H1 (cell line): ENCODE results near the gene KLF13. TPM values are rescaled to one million over a fixed set of nuclear protein-coding genes. Genes with fewer than 3 reads are reported as not detected.

ENCODE experiments used
- CTCF ChIA-PET: fragments of 300-600 bp; sonication (Branson Sonifier 250); formaldehyde crosslinking; loops from one replicate; lab custom pipeline; 2021; ENCODE audit not compliant: partially characterized antibody; lab: Charles Lee
- POLR2A ChIA-PET: fragments of 300-600 bp; sonication (Branson Sonifier 250); formaldehyde crosslinking; loops from one replicate; lab custom pipeline; 2021; ENCODE audit warnings: inconsistent platforms; ENCODE audit not compliant: partially characterized antibody; lab: Charles Lee
- DNase-seq, 2 experiments: peaks; one replicate each; pipeline versions ENCODE4 v3.0.0 to v3.0.0-alpha.2; 2010 to 2022; ENCODE audit warnings: low spot score in 2 of 2, low read depth in 1 of 2, mixed read lengths in 1 of 2
- FAIRE-seq: peaks from 2 replicates; lab custom pipeline; 2011; peaks lifted over from hg19 to GRCh38; lab: Jason Lieb, UNC
- H2AFZ ChIP-seq: 2 replicates; pipeline ENCODE4 v1.8.1; 2012; ENCODE audit warnings: low read length, inconsistent platforms
- H2AK5ac ChIP-seq: 2 replicates; pipeline ENCODE4 v1.6.1; 2013; ENCODE audit warnings: low read depth, low read length
- H2BK120ac ChIP-seq: replicated peaks from 2 replicates; pipeline ENCODE3; 2013; ENCODE audit warnings: low read depth, low read length, inconsistent platforms
- H2BK12ac ChIP-seq: 2 replicates; pipeline ENCODE4 v1.6.1; 2013; ENCODE audit warnings: low read depth, low read length
- H2BK15ac ChIP-seq: 2 replicates; pipeline ENCODE4 v1.6.1; 2013; ENCODE audit warnings: low read length
- H2BK20ac ChIP-seq: 2 replicates; pipeline ENCODE4 v1.6.1; 2013; ENCODE audit warnings: low read length
- H2BK5ac ChIP-seq: 2 replicates; pipeline ENCODE4 v1.6.1; 2013; ENCODE audit warnings: low read depth, low read length
- H3K14ac ChIP-seq: 2 replicates; pipeline ENCODE4 v1.6.1; 2013; ENCODE audit warnings: inconsistent platforms; ENCODE audit not compliant: insufficient read length
- H3K18ac ChIP-seq: 2 replicates; pipeline ENCODE4 v1.6.1; 2013; ENCODE audit warnings: low read length; ENCODE audit errors: extremely low read depth
- H3K23ac ChIP-seq: 2 replicates; pipeline ENCODE4 v1.6.1; 2013; ENCODE audit warnings: inconsistent platforms; ENCODE audit not compliant: insufficient read length
- H3K23me2 ChIP-seq: 2 replicates; pipeline ENCODE4 v1.6.1; 2013; ENCODE audit warnings: low read depth, low read length
- H3K27ac ChIP-seq: 2 replicates; pipeline ENCODE4 v1.6.1; 2011; ENCODE audit warnings: low read depth, low read length, inconsistent platforms
- H3K27me3 ChIP-seq, 4 experiments: replicated peaks in 1 of 4; 1 replicate in 1 of 4; 2 replicates in 3 of 4; pipeline versions ENCODE4 v1.6.1 to v1.8.1; 2011 to 2013; ENCODE audit warnings: low read length in 3 of 4, mild to moderate bottlenecking in 3 of 4, inconsistent platforms in 2 of 4, mixed read lengths in 2 of 4, moderate library complexity in 1 of 4; ENCODE audit not compliant: control insufficient read depth in 3 of 4, insufficient read depth in 3 of 4; ENCODE audit errors: extremely low read depth in 1 of 4
- H3K36me3 ChIP-seq, 4 experiments: 2 replicates each; pipeline versions ENCODE4 v1.6.1 to v1.8.1; 2011 to 2013; ENCODE audit warnings: mild to moderate bottlenecking in 4 of 4, low read length in 3 of 4, moderate library complexity in 2 of 4, control low read depth in 1 of 4, inconsistent platforms in 1 of 4; ENCODE audit not compliant: insufficient read depth in 4 of 4, control insufficient read depth in 2 of 4
- H3K4ac ChIP-seq: replicated peaks from 2 replicates; pipeline ENCODE3; 2013; ENCODE audit warnings: low read length, low read depth, mixed read lengths, inconsistent platforms; ENCODE audit not compliant: insufficient read length
- H3K4me1 ChIP-seq, 4 experiments: replicated peaks in 1 of 4; 1 replicate in 1 of 4; 2 replicates in 3 of 4; pipeline versions ENCODE4 v1.6.1 to v1.8.1; 2011 to 2013; ENCODE audit warnings: low read length in 3 of 4, inconsistent platforms in 2 of 4, mixed read lengths in 1 of 4; ENCODE audit not compliant: insufficient read depth in 4 of 4, control insufficient read depth in 3 of 4
- H3K4me2 ChIP-seq, 2 experiments: 2 replicates each; pipeline versions ENCODE4 v1.6.1 to v1.8.1; 2011 to 2013; ENCODE audit warnings: low read depth in 2 of 2, low read length in 2 of 2, control low read depth in 1 of 2, inconsistent platforms in 1 of 2, mild to moderate bottlenecking in 1 of 2; ENCODE audit not compliant: insufficient read depth in 1 of 2
- H3K4me3 ChIP-seq, 4 experiments: fragments of 200-600, 300-600 bp in 1 of 4; sonication (generic), shearing (Covaris generic), sonication (Bioruptor Twin) in 1 of 4; 2 replicates each; pipeline versions ENCODE4 v1.5.1 to v1.8.1; 2011 to 2016; ENCODE audit warnings: low read length in 4 of 4, low read depth in 3 of 4, control low read depth in 2 of 4, inconsistent platforms in 2 of 4, mild to moderate bottlenecking in 2 of 4, mixed read lengths in 1 of 4, moderate library complexity in 1 of 4; ENCODE audit not compliant: insufficient read depth in 2 of 4; ENCODE audit errors: extremely low read depth in 1 of 4
- H3K56ac ChIP-seq: replicated peaks from 2 replicates; pipeline ENCODE3; 2013; ENCODE audit warnings: low read depth, mild to moderate bottlenecking, mixed read lengths, low read length, inconsistent platforms; ENCODE audit not compliant: insufficient read length
- H3K79me1 ChIP-seq: 2 replicates; pipeline ENCODE4 v1.6.1; 2013; ENCODE audit warnings: low read depth, low read length, control low read depth
- H3K79me2 ChIP-seq, 2 experiments: 2 replicates each; pipeline versions ENCODE4 v1.6.1 to v1.8.1; 2012 to 2013; ENCODE audit warnings: low read length in 2 of 2, mild to moderate bottlenecking in 2 of 2, inconsistent platforms in 1 of 2; ENCODE audit not compliant: insufficient read depth in 2 of 2, control insufficient read depth in 1 of 2
- H3K9ac ChIP-seq, 4 experiments: replicated peaks in 1 of 4; 1 replicate in 1 of 4; 2 replicates in 3 of 4; pipeline versions ENCODE4 v1.6.1 to v1.8.1; 2011 to 2013; ENCODE audit warnings: low read depth in 3 of 4, low read length in 3 of 4, control low read depth in 2 of 4, mild to moderate bottlenecking in 2 of 4, moderate library complexity in 2 of 4, inconsistent platforms in 1 of 4; ENCODE audit errors: extremely low read depth in 1 of 4
- H3K9me3 ChIP-seq, 2 experiments: 2 replicates each; pipeline versions ENCODE4 v1.6.1 to v1.8.1; 2012 to 2013; ENCODE audit warnings: mild to moderate bottlenecking in 2 of 2, moderate library complexity in 2 of 2, control low read depth in 1 of 2, inconsistent platforms in 1 of 2, low read depth in 1 of 2, low read length in 1 of 2, mixed read lengths in 1 of 2; ENCODE audit not compliant: insufficient read depth in 2 of 2
- H4K20me1 ChIP-seq, 2 experiments: replicated peaks in 1 of 2; 2 replicates each; pipeline versions ENCODE3 to v1.8.1; 2011 to 2013; ENCODE audit warnings: inconsistent platforms in 2 of 2, low read length in 2 of 2, mild to moderate bottlenecking in 1 of 2; ENCODE audit not compliant: insufficient read depth in 2 of 2, control insufficient read depth in 1 of 2
- H4K5ac ChIP-seq: 2 replicates; pipeline ENCODE4 v1.6.1; 2013; ENCODE audit warnings: low read length, low read depth, mixed read lengths, inconsistent platforms; ENCODE audit not compliant: insufficient read length
- H4K8ac ChIP-seq: 2 replicates; pipeline ENCODE4 v1.8.0; 2013; ENCODE audit warnings: mild to moderate bottlenecking, moderate library complexity, low read length, inconsistent platforms; ENCODE audit not compliant: insufficient read depth; ENCODE audit errors: extremely low read depth
- H4K91ac ChIP-seq: replicated peaks from 2 replicates; pipeline ENCODE3; 2013; ENCODE audit warnings: low read length, mixed read lengths, inconsistent platforms; ENCODE audit not compliant: insufficient read length
- CBX8 ChIP-seq: fragments of 300-800, 300-1000 bp; sonication (generic); IDR thresholded peaks from 2 replicates; pipeline ENCODE4 v1.7.1; 2016; ENCODE audit warnings: low read depth, low read length, borderline replicate concordance
- PHF8 ChIP-seq: fragments of 200-600 bp; sonication (generic); conservative IDR thresholded peaks from 2 replicates; pipeline ENCODE4 v1.7.1; 2012; ENCODE audit warnings: low read depth, mild to moderate bottlenecking, inconsistent platforms, low read length, moderate library complexity
- WGBS, 2 experiments: shearing (Covaris generic) in 1 of 2; methylation state at CpG; one replicate each; pipeline versions ENCODE4 v1.1.6 to v1.1.7; 2013 to 2015; ENCODE audit warnings: low lambda C conversion rate in 2 of 2, mixed read lengths in 2 of 2, inconsistent platforms in 1 of 2, low coverage in 1 of 2, missing lambda C conversion rate in 1 of 2; ENCODE audit not compliant: insufficient replicate concordance in 2 of 2, insufficient coverage in 1 of 2, insufficient read length in 1 of 2; ENCODE audit errors: extremely low coverage in 1 of 2, missing lambda C conversion rate in 1 of 2; 5-methylcytosine and 5-hydroxymethylcytosine counted together
- polyA plus RNA-seq, 7 experiments: library from polyadenylated mRNA; depleted of rRNA in 3 of 7; stranded (reverse) in 5 of 7; unstranded in 2 of 7; fragments of >200 nt in 5 of 7; fragments of 200-250 nt in 2 of 7; gene quantifications; 1 replicate in 5 of 7; 2 replicates in 1 of 7; 4 replicates in 1 of 7; pipeline versions ENCODE4 v1.2.1 to v1.2.3, GENCODE V29; 2011 to 2013; ENCODE audit warnings: missing spikeins in 2 of 7, mixed read lengths in 2 of 7
- total RNA-seq: library from RNA; stranded (reverse); fragmentation: NEBNext Ultra II Directional; extraction: Animal tissue kit (Norgen Biotek cat#: 25700); gene quantifications from 2 replicates; pipeline ENCODE4 v1.2.1, GENCODE V29; 2021

Gene KLF13
- total and polyA plus RNA-seq, 2 of the 8 experiments (the other 6 are each of a cell fraction or from before 2014, with no cell fraction given) = 18.3 to 33.4 TPM

DNA sequence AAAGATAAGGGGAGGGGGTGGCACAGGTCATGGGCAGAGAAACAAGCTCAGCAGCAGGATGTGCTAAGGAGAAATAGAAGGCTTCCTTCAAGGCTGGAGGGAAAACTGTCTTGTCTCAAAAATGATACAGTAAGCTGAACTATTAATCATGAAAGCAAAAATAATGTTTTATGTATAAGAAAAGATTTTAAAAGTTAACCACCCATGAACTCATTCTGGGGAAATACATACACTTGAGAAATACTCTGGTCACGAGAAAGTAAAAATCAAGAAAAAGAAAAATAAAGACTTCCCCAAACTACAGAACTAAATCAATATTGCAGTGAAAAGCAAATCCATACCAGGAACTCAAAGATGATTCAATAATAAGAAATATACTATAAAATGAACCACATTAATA is 80.7 kb downstream of the KLF13 start:
- Histone ChIP-seq H3K9ac (no peak overlapping the region), H2AFZ (no peak overlapping the region), H3K56ac (no peak overlapping the region), H4K8ac (no peak overlapping the region), H3K18ac (no peak overlapping the region), H2AK5ac (no peak overlapping the region), H3K79me2 (no peaks in the 10 kb centered on the region), H2BK20ac (no peak overlapping the region), H3K27me3 (no peaks in the 10 kb centered on the region), H4K91ac (no peak overlapping the region), H2BK15ac (no peak overlapping the region), H3K23ac (no peak overlapping the region), H2BK5ac (no peak overlapping the region), H3K79me1 (no peaks in the 10 kb centered on the region), H3K4me2 (no peak overlapping the region), H2BK12ac (no peak overlapping the region), H3K4me3 (no peak overlapping the region), H3K14ac (no peak overlapping the region), H4K20me1 (no peaks in the 10 kb centered on the region), H3K4ac (no peak overlapping the region), H4K5ac (no peak overlapping the region), H3K27ac (no peak overlapping the region), H3K9me3 (peaks cover 0 to 4% of the 10 kb centered on the region in 2 experiments; a peak in 1 of 4 replicates), H2BK120ac (no peak overlapping the region), H3K23me2 (peaks cover 2% of the 10 kb centered on the region; the same call in 1 of the 2 replicates), H3K36me3 (no peaks in the 10 kb centered on the region), H3K4me1 (no peaks in the 10 kb centered on the region)
- POLR2A ChIA-PET = no interaction called here
- DNase-seq = no peak
- CTCF ChIA-PET = interaction anchor here (1.2 to 1.7 kb wide), 2 partner anchors 9 to 30 kb away, joined by 3 to 5 read pairs; no protein-coding TSS in a partner anchor
- 100% methylated on average over 1 of the region's 1 CpG; no CpG with 5 or more reads in 1 of the 2 experiments for WGBS, 2 experiments
- no peak for FAIRE-seq
- TF ChIP-seq CBX8 (no peak), PHF8 (no peak)
